ENCODE measurements around the gene ORAI1. TPM values are rescaled to one million over a fixed set of nuclear protein-coding genes. Genes with fewer than 3 reads are reported as not detected.
"Not testable (repeated sequence)": the region's sequence is repeated elsewhere in the genome, so short reads cannot be mapped to it uniquely, and the experiment has no call there.

ORAI1 gene
- total and polyA plus RNA-seq, 12 donors = 1.8 to 18.1 (median 8.8) TPM

DNA sequence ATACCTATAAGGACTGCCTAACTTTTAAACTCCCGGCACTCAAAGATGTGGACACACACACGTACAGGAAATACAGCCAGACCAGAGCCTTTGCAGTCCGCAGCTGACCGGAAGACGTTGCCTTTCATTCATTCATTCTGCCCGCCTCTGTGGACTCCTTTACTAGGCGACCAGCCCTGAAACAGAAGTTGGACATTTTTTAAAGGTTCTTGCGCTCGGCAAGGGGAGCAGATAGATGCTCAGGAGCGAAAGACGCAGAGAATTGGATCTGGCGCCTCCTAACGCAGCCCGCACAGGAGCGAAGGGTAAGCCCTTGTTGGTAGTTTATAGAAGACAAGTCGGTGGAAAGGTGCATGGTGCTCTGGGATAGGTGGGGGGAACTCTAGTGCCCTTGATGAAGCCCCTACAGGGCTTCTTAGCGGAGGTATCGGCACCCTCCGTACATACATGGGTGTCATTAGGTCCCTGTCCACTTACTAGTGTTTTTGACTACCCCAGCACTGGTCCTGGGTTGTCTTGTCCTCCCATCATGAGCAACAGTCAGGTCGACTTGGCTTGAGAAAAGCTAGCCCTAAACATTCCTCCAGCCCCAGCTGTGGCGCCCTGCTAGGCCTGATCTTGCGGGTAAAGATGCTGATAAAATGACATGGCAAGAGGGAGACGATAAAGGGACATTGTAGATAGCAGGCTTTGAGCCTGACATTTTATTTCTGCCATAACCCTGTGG, 45.2 kb upstream of the ORAI1 start, which contains the start of gene KDM2B:
Gene KDM2B (minus strand): TSS at position 65 of the 727 bp plus-strand sequence. CDS start 112 bp downstream, outside the sequence.
- no peak for DNase-seq
- Histone ChIP-seq H3K36me3 (no peaks in the 10 kb centered on the region), H3K4me1 (peaks cover 13 to 56% (median 48%) of the 10 kb centered on the region in 9 donors), H3K27ac (peak within 1 kb of the TSS; percentile 66 to 93 (median 84)), H3K27me3 (no peaks in the 10 kb centered on the region), H3K4me3 (peak within 1 kb of the TSS; percentile 42 to 92 (median 74)), H3K9me3 (no peaks in the 10 kb centered on the region)
- intact Hi-C loops (cut with DNase I) = loop anchor here in 4 of 10 donors (5.0 kb wide), 1 partner anchor 46 kb away; the partner anchor contains the start of gene ORAI1 (in 4 of the 4)
- TF ChIP-seq, protein P1, sequence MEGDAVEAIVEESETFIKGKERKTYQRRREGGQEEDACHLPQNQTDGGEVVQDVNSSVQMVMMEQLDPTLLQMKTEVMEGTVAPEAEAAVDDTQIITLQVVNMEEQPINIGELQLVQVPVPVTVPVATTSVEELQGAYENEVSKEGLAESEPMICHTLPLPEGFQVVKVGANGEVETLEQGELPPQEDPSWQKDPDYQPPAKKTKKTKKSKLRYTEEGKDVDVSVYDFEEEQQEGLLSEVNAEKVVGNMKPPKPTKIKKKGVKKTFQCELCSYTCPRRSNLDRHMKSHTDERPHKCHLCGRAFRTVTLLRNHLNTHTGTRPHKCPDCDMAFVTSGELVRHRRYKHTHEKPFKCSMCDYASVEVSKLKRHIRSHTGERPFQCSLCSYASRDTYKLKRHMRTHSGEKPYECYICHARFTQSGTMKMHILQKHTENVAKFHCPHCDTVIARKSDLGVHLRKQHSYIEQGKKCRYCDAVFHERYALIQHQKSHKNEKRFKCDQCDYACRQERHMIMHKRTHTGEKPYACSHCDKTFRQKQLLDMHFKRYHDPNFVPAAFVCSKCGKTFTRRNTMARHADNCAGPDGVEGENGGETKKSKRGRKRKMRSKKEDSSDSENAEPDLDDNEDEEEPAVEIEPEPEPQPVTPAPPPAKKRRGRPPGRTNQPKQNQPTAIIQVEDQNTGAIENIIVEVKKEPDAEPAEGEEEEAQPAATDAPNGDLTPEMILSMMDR (IDR thresholded peaks at IDR 0.05) = no peak
- 14 to 18% methylated on average over 23 of the region's 23 CpGs for WGBS, 2 donors
- ATAC-seq = peak; percentile 30 to 63 (median 46)

DNA sequence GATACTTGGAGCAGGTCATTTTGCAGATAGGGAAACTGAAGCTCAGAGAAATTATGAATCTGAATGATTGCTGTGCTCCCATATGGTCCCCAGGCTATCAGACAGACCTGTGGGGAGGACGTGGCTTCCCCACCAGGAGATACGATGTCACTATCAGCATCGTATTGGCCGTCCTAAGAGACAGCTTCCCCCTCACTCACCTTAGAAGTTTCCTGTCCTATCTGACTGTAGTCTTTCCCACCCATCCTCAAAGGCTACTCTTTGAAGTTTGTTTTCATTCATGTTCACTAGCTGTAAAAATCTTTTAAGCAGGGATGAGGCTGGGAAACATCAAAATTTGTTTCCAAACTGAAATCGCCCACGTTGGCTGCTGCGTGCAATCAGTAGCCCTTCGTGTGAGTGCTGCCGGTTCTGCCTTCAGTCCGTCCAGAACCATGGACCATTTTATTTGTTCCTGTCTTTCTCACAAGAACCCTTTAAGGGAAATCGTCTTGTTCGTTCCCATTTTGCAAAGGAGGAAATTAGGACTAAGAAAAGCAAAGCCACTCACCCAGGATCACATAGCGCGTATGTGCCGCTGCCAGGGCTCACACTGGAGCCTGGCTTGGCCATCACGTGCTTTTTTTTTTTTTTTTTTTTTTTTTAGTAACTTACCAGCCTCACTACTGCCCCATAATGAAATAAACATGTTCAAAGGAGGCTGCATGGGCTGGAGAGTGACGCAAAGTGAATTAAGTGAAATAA, 44.5 kb upstream of the ORAI1 start:
- TF ChIP-seq, protein P1 (IDR thresholded peaks at IDR 0.05) = no peak
- H3K9me3 ChIP-seq = no peaks in the 10 kb centered on the region
- H3K27ac ChIP-seq = peak overlapping the region in 9 of 10 donors; percentile 24 to 93 (median 84)
- DNase-seq (peak in 1 of 2 donors; percentile 24), ATAC-seq (peak in 5 of 8 donors; percentile 6 to 64 (median 47))
- H3K27me3 ChIP-seq = no peaks in the 10 kb centered on the region
- no peaks in the 10 kb centered on the region for H3K36me3 ChIP-seq
- H3K4me1 ChIP-seq = peaks cover 13 to 48% (median 46%) of the 10 kb centered on the region in 9 donors
- peak overlapping the region in 7 of 10 donors; percentile 71 to 92 (median 75) for H3K4me3 ChIP-seq
- intact Hi-C loops (cut with DNase I) = loop anchor here in 4 of 10 donors (5.0 kb wide), 1 partner anchor 45 kb away; the partner anchor contains the start of gene ORAI1 (in 4 of the 4)
- 20 to 29% methylated on average over 17 of the region's 17 CpGs for WGBS, 2 donors

DNA sequence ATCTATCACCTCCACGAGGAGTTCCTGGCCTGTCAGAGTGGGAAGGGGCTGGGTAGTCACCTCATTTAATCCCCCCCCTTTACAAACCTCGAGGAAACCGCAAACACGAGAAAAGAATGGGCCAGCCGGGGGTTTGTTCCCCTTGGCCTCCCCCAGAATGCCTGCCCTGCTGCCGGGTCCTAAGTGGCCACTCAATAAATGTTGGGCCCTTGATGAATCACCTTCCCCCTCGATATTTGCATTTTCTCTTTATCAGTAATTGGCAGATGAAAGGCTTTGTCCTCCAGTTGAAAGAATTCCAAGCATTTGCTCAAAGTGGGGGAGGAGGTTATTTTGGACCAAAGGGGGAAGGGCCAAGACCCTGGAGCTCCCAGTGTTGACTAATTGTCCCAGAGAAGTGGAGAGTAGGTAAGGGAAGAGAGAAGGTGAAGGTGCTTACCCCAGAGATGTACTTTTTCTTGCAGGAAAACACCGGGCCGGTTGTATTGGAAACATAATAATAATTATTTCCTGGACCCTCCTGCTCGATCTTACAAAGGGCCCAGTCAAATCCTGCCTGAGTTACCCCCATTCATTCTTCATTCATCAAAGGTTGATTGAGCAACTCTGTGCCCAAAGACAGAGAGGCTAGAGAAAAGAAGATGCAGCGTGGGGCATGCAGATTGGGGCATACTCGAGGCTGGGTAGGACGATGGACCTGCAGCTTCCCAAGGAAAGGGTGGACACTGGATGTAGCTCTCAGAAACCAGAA, 43.6 kb upstream of the ORAI1 start:
- TF ChIP-seq, protein P1 (IDR thresholded peaks at IDR 0.05) = no peak
- WGBS, 2 donors = 46 to 51% methylated on average over 13 of the region's 13 CpGs
- Histone ChIP-seq H3K27ac (peak overlapping the region in 5 of 10 donors; percentile 83 to 93 (median 86)), H3K36me3 (no peaks in the 10 kb centered on the region), H3K9me3 (no peaks in the 10 kb centered on the region), H3K27me3 (no peaks in the 10 kb centered on the region), H3K4me3 (peak overlapping the region in 3 of 10 donors; percentile 71 to 73 (median 71)), H3K4me1 (peaks cover 9 to 39% (median 37%) of the 10 kb centered on the region in 9 donors)
- DNase-seq (no peak), ATAC-seq (no peak)
- intact Hi-C loops (cut with DNase I) = loop anchor here in 4 of 10 donors (5.0 kb wide), 1 partner anchor 45 kb away; the partner anchor contains the start of gene ORAI1 (in 4 of the 4)

DNA sequence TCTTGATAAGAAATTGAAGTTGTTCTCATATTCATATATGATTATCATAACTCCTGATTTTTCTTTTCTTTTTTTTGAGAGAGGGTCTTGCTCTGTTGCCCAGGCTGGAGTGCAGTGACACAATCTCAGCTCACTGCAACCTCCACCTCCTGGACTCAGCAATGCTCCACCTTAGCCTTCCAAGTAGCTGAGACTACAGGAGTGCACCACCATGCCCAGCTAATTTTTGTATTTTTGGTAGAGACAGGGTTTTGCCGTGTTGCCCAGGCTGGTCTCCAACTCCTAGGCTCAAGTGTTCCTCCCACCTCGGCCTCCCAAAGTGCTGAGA, 43.0 kb upstream of the ORAI1 start:
- intact Hi-C loops (cut with DNase I) = loop anchor here in 4 of 10 donors (5.0 kb wide), 1 partner anchor 44 kb away; the partner anchor contains the start of gene ORAI1 (in 4 of the 4)
- H3K4me1 ChIP-seq = peaks cover 4 to 34% (median 31%) of the 10 kb centered on the region in 9 donors
- DNase-seq, H3K4me3 ChIP-seq, H3K27ac ChIP-seq, H3K9me3 ChIP-seq, H3K27me3 ChIP-seq, ATAC-seq, H3K36me3 ChIP-seq: not testable (repeated sequence)
- whole genome bisulfite sequencing, 2 donors = 80 to 83% methylated on average over 2 of the region's 2 CpGs

DNA sequence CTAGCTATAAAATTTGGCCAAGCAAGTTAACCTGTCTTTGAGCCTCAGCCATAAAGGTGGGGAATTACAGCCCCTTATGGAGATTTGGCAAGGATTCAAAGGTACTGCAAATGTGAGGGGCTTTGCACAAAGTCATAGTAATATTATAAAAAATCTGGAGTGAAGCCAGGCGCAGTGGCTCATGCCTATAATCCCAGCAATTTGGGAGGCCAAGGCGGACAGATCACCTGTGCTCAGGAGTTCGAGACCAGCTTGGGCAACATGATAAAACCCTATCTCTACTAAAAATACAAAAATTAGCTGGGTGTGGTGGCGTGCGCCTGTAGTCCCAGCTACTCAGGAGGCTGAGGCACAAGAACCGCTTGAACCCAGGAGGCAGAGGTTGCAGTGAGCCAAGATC, 41.4 kb upstream of the ORAI1 start:
- not testable (repeated sequence) for H3K36me3 ChIP-seq, ATAC-seq, H3K4me3 ChIP-seq, DNase-seq, H3K9me3 ChIP-seq, H3K27ac ChIP-seq, H3K27me3 ChIP-seq
- WGBS, 2 donors = 97 to 98% methylated on average over 6 of the region's 6 CpGs
- intact Hi-C loops (cut with DNase I) = loop anchor here in 4 of 10 donors (5.0 kb wide), 1 partner anchor 42 kb away; the partner anchor contains the start of gene ORAI1 (in 4 of the 4)
- peaks cover 3 to 26% (median 24%) of the 10 kb centered on the region in 9 donors for H3K4me1 ChIP-seq
